LNCaP clone FGC (cell line): ENCODE measurements around the gene PPP1R9B.
A peak's percentile ranks its signal among the peaks of the same experiment; 100 is the strongest.

Experiments used
- DNase-seq: peaks from one replicate; pipeline ENCODE4 v3.0.0-alpha.2; 2011; ENCODE audit warnings: low read depth
- H3K4me3 ChIP-seq: 2 replicates; pipeline ENCODE4 v1.5.1; 2011; ENCODE audit warnings: mild to moderate bottlenecking, low read depth, low read length, control low read depth
- TF ChIP-seq, protein P1 (sequence below): IDR thresholded peaks from 2 replicates; pipeline ENCODE4 v1.5.1; 2012; ENCODE audit warnings: mild to moderate bottlenecking; ENCODE audit not compliant: control insufficient read depth, insufficient read depth; ENCODE audit errors: extremely low read depth

Gene PPP1R9B, protein sequence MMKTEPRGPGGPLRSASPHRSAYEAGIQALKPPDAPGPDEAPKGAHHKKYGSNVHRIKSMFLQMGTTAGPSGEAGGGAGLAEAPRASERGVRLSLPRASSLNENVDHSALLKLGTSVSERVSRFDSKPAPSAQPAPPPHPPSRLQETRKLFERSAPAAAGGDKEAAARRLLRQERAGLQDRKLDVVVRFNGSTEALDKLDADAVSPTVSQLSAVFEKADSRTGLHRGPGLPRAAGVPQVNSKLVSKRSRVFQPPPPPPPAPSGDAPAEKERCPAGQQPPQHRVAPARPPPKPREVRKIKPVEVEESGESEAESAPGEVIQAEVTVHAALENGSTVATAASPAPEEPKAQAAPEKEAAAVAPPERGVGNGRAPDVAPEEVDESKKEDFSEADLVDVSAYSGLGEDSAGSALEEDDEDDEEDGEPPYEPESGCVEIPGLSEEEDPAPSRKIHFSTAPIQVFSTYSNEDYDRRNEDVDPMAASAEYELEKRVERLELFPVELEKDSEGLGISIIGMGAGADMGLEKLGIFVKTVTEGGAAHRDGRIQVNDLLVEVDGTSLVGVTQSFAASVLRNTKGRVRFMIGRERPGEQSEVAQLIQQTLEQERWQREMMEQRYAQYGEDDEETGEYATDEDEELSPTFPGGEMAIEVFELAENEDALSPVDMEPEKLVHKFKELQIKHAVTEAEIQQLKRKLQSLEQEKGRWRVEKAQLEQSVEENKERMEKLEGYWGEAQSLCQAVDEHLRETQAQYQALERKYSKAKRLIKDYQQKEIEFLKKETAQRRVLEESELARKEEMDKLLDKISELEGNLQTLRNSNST

DNA sequence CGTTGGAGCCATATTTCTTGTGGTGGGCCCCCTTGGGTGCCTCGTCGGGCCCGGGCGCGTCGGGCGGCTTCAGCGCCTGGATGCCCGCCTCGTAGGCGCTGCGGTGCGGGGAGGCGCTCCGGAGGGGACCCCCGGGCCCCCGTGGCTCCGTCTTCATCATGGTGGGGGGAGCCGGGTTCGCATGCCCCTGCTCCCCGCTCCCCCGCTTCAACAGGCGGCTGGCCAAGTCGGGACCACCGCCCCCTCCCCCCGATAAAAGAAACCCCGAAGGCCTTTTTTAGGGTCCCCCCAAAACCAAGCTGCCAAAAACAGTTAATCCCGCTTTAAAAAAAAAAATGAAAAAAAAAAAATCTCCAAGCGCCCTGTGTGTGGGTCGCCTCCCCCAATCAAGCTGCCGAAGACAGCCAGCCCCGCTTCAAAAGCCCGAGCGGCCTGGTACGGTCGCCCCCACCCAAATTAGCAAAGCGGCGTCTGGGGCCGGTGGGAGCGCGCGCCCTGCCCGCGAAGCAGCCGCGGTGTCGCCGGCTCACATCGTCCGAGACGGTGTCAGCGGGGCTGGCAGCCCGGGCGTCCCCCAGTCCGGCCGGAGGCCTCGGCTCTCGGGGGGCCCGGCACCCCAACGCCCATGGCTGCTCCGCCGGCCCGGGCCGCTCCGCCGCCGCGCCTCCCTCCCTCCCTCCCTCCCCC is at the start of gene PPP1R9B:
Gene PPP1R9B (minus strand): TSS at position 324 of the 687 bp plus-strand sequence. CDS start 164 bp downstream, at position 160.
- H3K4me3 ChIP-seq: peak within 1 kb of the TSS; percentile 82
- TF ChIP-seq, protein P1, sequence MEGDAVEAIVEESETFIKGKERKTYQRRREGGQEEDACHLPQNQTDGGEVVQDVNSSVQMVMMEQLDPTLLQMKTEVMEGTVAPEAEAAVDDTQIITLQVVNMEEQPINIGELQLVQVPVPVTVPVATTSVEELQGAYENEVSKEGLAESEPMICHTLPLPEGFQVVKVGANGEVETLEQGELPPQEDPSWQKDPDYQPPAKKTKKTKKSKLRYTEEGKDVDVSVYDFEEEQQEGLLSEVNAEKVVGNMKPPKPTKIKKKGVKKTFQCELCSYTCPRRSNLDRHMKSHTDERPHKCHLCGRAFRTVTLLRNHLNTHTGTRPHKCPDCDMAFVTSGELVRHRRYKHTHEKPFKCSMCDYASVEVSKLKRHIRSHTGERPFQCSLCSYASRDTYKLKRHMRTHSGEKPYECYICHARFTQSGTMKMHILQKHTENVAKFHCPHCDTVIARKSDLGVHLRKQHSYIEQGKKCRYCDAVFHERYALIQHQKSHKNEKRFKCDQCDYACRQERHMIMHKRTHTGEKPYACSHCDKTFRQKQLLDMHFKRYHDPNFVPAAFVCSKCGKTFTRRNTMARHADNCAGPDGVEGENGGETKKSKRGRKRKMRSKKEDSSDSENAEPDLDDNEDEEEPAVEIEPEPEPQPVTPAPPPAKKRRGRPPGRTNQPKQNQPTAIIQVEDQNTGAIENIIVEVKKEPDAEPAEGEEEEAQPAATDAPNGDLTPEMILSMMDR: no peak
- DNase-seq: no peak

GRCh38 chr17:50199803-50200456 is 49.5 kb upstream of the PPP1R9B start:
- DNase-seq: peak; percentile 82

GRCh38 chr17:50199211-50199802 is 48.8 kb upstream of the PPP1R9B start:
- peak overlapping the region; percentile 42 for H3K4me3 ChIP-seq
- DNase-seq: no peak
- TF ChIP-seq, protein P1: no peak

More at GRCh38 chr17:50199803-50200456, 49.5 kb upstream of the PPP1R9B start:
- peak overlapping the region; percentile 42 for H3K4me3 ChIP-seq
- TF ChIP-seq, protein P1: no peak

DNA sequence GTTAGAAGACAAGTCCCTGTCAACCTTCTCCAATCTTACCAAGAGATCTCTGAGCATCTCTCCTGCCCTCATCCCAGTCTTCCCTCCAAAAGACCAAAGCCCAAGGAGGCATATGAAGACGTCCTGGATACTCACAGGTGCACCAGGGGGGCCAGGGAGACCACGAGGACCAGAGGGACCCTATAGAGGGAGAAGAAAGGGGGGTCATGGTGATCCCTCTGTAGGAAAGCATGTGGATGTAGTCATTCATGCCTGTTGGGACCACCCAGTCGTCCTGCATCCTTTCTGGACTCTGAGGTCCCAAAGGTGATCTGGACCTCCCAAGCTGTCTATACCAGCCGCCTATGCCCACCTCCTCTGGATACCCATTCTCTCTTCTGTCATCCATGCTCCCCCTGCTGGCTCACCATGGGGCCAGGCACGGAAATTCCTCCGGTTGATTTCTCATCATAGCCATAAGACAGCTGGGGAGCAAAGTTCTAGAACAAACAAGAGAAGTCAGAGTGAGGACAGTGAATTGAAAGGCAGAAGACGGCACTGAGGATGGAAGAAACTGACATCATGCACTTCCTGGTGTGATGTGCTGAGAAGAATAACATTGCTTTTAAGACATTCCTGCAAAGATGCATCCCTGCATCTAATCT is 47.7 kb upstream of the PPP1R9B start:
- DNase-seq: peak; percentile 11
- TF ChIP-seq, protein P1: peak; percentile 82
- H3K4me3 ChIP-seq: no peak overlapping the region

GRCh38 chr17:50196826-50197225 is 46.3 kb upstream of the PPP1R9B start:
- no peak overlapping the region for H3K4me3 ChIP-seq
- TF ChIP-seq, protein P1: no peak
- DNase-seq: no peak
